ENCODE measurements around the gene ZNF280B.
"Not testable (repeated sequence)": the region's sequence is repeated elsewhere in the genome, so short reads cannot be mapped to it uniquely, and the experiment has no call there.

Gene ZNF280B

DNA sequence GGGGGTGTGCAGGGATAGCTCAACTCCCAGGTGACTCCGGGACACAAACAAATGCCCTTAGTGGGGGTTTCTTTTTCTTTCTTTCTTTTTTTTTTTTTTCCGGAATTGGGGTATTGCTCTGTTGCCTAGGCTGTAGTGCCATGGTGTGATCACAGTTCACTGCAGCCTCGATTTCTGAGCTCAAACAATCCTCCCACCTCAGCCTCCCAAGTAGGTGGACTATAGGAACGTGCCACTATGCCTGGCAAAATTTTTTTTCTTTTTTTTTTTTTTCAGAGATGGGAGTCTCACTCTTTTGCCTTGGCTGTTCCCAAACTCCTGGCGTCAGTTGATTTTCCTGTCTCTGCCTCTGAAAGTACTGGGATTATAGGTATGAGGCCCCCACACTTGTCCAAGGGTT is 25.3 kb upstream of the ZNF280B start:
- H3K4ac ChIP-seq (ENCODE audit: low read depth, low read length), result no peak overlapping the region
- no peak for DNase-seq
- no peak overlapping the region for H2BK5ac ChIP-seq (ENCODE audit: low read depth, low read length, poor library complexity)
- H4K8ac ChIP-seq (ENCODE audit: low read depth, low read length), result no peak overlapping the region
- no peaks in the 10 kb centered on the region for H3K27me3 ChIP-seq (ENCODE audit: insufficient read depth, low read length)
- no peaks in the 10 kb centered on the region for H3K79me2 ChIP-seq (ENCODE audit: control insufficient read depth, insufficient read depth, low read length, poor library complexity)
- no peak overlapping the region for H2AK5ac ChIP-seq (ENCODE audit: low read length)
- no peaks in the 10 kb centered on the region for H3K4me1 ChIP-seq (ENCODE audit: control insufficient read depth in 1 of 2, insufficient read depth in 2 of 2, low read length in 2 of 2)
- H4K91ac ChIP-seq (ENCODE audit: low read depth, low read length), result no peak overlapping the region
- no peak overlapping the region for H3K23ac ChIP-seq (ENCODE audit: low read length)
- no peak overlapping the region for H3K14ac ChIP-seq (ENCODE audit: low read length)
- H2BK120ac ChIP-seq (ENCODE audit: insufficient read depth, low read length, poor library complexity), result no peak overlapping the region
- no peak overlapping the region for H3K18ac ChIP-seq (ENCODE audit: low read length)
- no peak overlapping the region for H2AFZ ChIP-seq (ENCODE audit: insufficient read depth, low read length, poor library complexity)
- no peak overlapping the region for H3K4me2 ChIP-seq (ENCODE audit: low read length)
- H3K27ac ChIP-seq (ENCODE audit: low read depth, low read length), result no peak overlapping the region
- H2BK12ac ChIP-seq (ENCODE audit: low read length), result no peak overlapping the region
- no peaks in the 10 kb centered on the region for H3K79me1 ChIP-seq (ENCODE audit: low read length)
- H3K9ac ChIP-seq (ENCODE audit: low read length), result no peak overlapping the region
- no peak overlapping the region for H3K4me3 ChIP-seq (ENCODE audit: low read depth, low read length)
- H3K36me3 ChIP-seq (ENCODE audit: control insufficient read depth in 1 of 2, insufficient read depth in 2 of 2, low read length in 2 of 2), result no peaks in the 10 kb centered on the region
- no CpG with 5 or more reads among the region's 5 CpGs for WGBS (ENCODE audit: extremely low coverage, insufficient coverage, insufficient read length)
- H3K9me3 ChIP-seq (ENCODE audit: insufficient read depth, low read depth, low read length), result peaks cover 12% of the 10 kb centered on the region
- H4K12ac ChIP-seq (ENCODE audit: low read depth, low read length), result no peak overlapping the region

DNA sequence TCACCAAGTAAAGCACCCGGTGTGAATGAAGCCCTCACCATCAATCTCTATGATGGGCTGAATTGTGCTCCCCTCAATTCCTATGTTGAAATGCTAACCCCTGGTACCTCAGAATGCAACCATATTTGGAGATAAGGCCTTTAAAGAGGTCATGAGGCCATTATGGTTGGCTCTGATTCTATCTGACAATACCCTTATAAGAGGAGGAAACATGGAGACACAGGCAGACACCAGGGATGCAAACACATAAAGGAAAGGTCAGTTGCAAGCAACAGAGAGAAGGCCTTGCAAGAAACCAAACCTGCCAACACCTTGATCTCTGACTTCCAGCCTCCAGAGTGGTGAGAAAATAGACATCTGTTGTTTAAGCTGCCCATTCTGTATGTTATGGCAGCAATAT is 24.9 kb upstream of the ZNF280B start:
- H2AFZ ChIP-seq (ENCODE audit: insufficient read depth, low read length, poor library complexity), result no peak overlapping the region
- WGBS (ENCODE audit: extremely low coverage, insufficient coverage, insufficient read length), result no CpG with 5 or more reads among the region's 1 CpG

DNA sequence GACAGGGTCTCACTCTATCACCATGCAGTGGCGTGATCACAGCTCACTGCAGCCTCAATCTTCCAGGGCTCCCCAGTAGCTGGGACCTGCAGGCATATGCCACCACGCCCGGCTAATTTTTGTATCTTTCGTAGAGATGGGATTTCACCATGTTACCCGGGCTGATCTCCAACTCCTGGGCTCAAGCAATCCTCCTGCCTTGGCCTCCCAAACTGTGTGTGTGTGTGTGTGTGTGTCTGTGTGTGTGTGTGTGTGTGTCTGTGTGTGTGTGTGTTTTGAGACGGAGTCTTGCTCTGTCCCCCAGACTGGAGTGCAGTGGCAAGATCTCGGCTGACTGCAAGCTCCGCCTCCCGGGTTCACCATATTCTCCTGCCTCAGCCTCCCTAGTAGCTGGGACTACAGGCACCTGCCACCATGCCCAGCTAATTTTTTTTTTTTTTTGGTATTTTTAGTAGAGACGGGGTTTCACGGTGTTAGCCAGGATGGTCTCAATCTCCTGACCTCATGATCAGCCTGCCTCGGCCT is 24.1 kb upstream of the ZNF280B start:
- not testable (repeated sequence) for DNase-seq; H3K27ac ChIP-seq (ENCODE audit: low read depth, low read length); H3K4me3 ChIP-seq (ENCODE audit: low read depth, low read length); H2AK5ac ChIP-seq (ENCODE audit: low read length); H2BK5ac ChIP-seq (ENCODE audit: low read depth, low read length, poor library complexity); H3K4me2 ChIP-seq (ENCODE audit: low read length); H3K79me1 ChIP-seq (ENCODE audit: low read length); H2AFZ ChIP-seq (ENCODE audit: insufficient read depth, low read length, poor library complexity); H3K18ac ChIP-seq (ENCODE audit: low read length); H3K27me3 ChIP-seq (ENCODE audit: insufficient read depth, low read length); H3K23ac ChIP-seq (ENCODE audit: low read length); H3K4ac ChIP-seq (ENCODE audit: low read depth, low read length); H3K9ac ChIP-seq (ENCODE audit: low read length); H4K12ac ChIP-seq (ENCODE audit: low read depth, low read length); H3K14ac ChIP-seq (ENCODE audit: low read length); H3K4me1 ChIP-seq (ENCODE audit: control insufficient read depth in 1 of 2, insufficient read depth in 2 of 2, low read length in 2 of 2); H4K91ac ChIP-seq (ENCODE audit: low read depth, low read length); H3K79me2 ChIP-seq (ENCODE audit: control insufficient read depth, insufficient read depth, low read length, poor library complexity); H2BK120ac ChIP-seq (ENCODE audit: insufficient read depth, low read length, poor library complexity); H4K8ac ChIP-seq (ENCODE audit: low read depth, low read length); H3K36me3 ChIP-seq (ENCODE audit: control insufficient read depth in 1 of 2, insufficient read depth in 2 of 2, low read length in 2 of 2); H2BK12ac ChIP-seq (ENCODE audit: low read length)
- peaks cover 15% of the 10 kb centered on the region for H3K9me3 ChIP-seq (ENCODE audit: insufficient read depth, low read depth, low read length)
- no CpG with 5 or more reads among the region's 12 CpGs for WGBS (ENCODE audit: extremely low coverage, insufficient coverage, insufficient read length)

More for the DNA sequence above, 24.9 kb upstream of the ZNF280B start:
- H2BK5ac ChIP-seq (ENCODE audit: low read depth, low read length, poor library complexity), result no peak overlapping the region
- no peak overlapping the region for H3K9ac ChIP-seq (ENCODE audit: low read length)
- H3K9me3 ChIP-seq (ENCODE audit: insufficient read depth, low read depth, low read length), result peaks cover 14% of the 10 kb centered on the region
- H3K36me3 ChIP-seq (ENCODE audit: control insufficient read depth in 1 of 2, insufficient read depth in 2 of 2, low read length in 2 of 2), result no peaks in the 10 kb centered on the region
- no peak overlapping the region for H3K4me3 ChIP-seq (ENCODE audit: low read depth, low read length)
- H3K4ac ChIP-seq (ENCODE audit: low read depth, low read length), result no peak overlapping the region
- no peak overlapping the region for H2BK120ac ChIP-seq (ENCODE audit: insufficient read depth, low read length, poor library complexity)
- no peak overlapping the region for H2AK5ac ChIP-seq (ENCODE audit: low read length)
- H3K79me1 ChIP-seq (ENCODE audit: low read length), result no peaks in the 10 kb centered on the region
- no peak overlapping the region for H2BK12ac ChIP-seq (ENCODE audit: low read length)
- H3K23ac ChIP-seq (ENCODE audit: low read length), result no peak overlapping the region
- H3K4me2 ChIP-seq (ENCODE audit: low read length), result no peak overlapping the region
- H3K18ac ChIP-seq (ENCODE audit: low read length), result no peak overlapping the region
- no peaks in the 10 kb centered on the region for H3K79me2 ChIP-seq (ENCODE audit: control insufficient read depth, insufficient read depth, low read length, poor library complexity)
- H3K27ac ChIP-seq (ENCODE audit: low read depth, low read length), result no peak overlapping the region
- DNase-seq, result no peak
- no peak overlapping the region for H4K8ac ChIP-seq (ENCODE audit: low read depth, low read length)
- H3K27me3 ChIP-seq (ENCODE audit: insufficient read depth, low read length), result no peaks in the 10 kb centered on the region
- H4K91ac ChIP-seq (ENCODE audit: low read depth, low read length), result no peak overlapping the region
- no peak overlapping the region for H3K14ac ChIP-seq (ENCODE audit: low read length)
- no peaks in the 10 kb centered on the region for H3K4me1 ChIP-seq (ENCODE audit: control insufficient read depth in 1 of 2, insufficient read depth in 2 of 2, low read length in 2 of 2)
- H4K12ac ChIP-seq (ENCODE audit: low read depth, low read length), result no peak overlapping the region

DNA sequence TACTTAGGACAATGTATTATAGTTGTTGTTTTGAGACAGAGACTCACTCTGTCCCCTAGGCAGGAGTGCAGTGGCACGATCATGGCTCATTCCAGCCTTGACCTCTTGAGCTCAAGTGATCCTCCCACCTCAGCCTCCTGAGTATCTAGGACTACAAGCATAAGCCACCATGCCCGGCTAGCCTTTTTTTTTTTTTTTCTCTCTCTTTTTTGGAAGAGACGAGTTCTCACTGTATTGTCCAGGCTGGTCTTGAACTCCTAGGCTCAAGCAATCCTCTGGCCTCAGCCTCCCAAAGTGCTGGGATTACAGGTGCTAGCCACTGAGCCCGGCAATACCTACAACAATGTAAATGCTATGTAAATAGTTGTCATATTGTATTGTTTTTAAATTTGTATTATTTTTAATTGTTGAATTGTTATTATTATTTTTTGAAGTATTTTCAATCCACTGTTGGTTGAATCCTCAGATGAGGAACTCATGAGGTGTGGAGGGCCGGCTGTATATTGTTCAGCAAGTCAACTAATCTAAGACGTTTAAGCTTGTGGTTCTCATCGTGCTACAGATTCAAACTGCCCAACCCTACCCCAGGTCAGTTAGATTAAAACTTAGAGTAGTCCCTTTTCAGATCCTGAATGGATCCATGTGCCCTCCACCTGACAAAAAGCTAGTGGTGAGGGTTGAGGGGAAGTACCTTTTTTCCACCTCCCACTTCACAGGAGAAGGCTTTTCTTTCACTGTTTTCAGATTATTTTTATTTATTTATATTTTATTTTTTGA is 23.4 kb upstream of the ZNF280B start:
- Histone ChIP-seq H3K4me3 (ENCODE audit: low read depth, low read length) (no peak overlapping the region), H3K14ac (ENCODE audit: low read length) (no peak overlapping the region), H4K8ac (ENCODE audit: low read depth, low read length) (no peak overlapping the region), H4K12ac (ENCODE audit: low read depth, low read length) (no peak overlapping the region), H2AFZ (ENCODE audit: insufficient read depth, low read length, poor library complexity) (no peak overlapping the region), H3K27ac (ENCODE audit: low read depth, low read length) (no peak overlapping the region), H3K9me3 (ENCODE audit: insufficient read depth, low read depth, low read length) (peaks cover 12% of the 10 kb centered on the region), H3K23ac (ENCODE audit: low read length) (no peak overlapping the region), H2AK5ac (ENCODE audit: low read length) (no peak overlapping the region), H3K9ac (ENCODE audit: low read length) (no peak overlapping the region), H3K4me2 (ENCODE audit: low read length) (no peak overlapping the region), H4K91ac (ENCODE audit: low read depth, low read length) (no peak overlapping the region), H2BK12ac (ENCODE audit: low read length) (no peak overlapping the region), H3K79me2 (ENCODE audit: control insufficient read depth, insufficient read depth, low read length, poor library complexity) (no peaks in the 10 kb centered on the region), H2BK120ac (ENCODE audit: insufficient read depth, low read length, poor library complexity) (no peak overlapping the region), H2BK5ac (ENCODE audit: low read depth, low read length, poor library complexity) (no peak overlapping the region), H3K4me1 (ENCODE audit: control insufficient read depth in 1 of 2, insufficient read depth in 2 of 2, low read length in 2 of 2) (no peaks in the 10 kb centered on the region), H3K27me3 (ENCODE audit: insufficient read depth, low read length) (no peaks in the 10 kb centered on the region), H3K79me1 (ENCODE audit: low read length) (no peaks in the 10 kb centered on the region), H3K36me3 (ENCODE audit: control insufficient read depth in 1 of 2, insufficient read depth in 2 of 2, low read length in 2 of 2) (no peaks in the 10 kb centered on the region), H3K18ac (ENCODE audit: low read length) (no peak overlapping the region), H3K4ac (ENCODE audit: low read depth, low read length) (no peak overlapping the region)
- DNase-seq, result no peak
- whole genome bisulfite sequencing (ENCODE audit: extremely low coverage, insufficient coverage, insufficient read length), result no CpG with 5 or more reads among the region's 7 CpGs
